ENCODE results near the gene MORN4.
"Not testable (repeated sequence)": the region's sequence is repeated elsewhere in the genome, so short reads cannot be mapped to it uniquely, and the experiment has no call there.

The MORN4 gene

GRCh38 chr10:97632949-97633884 lies at the start of gene MORN4:
TSS of gene MORN4 (minus strand) at chr10:97633500. CDS start at chr10:97619653, 13,847 bp downstream.
- peak; percentile 97 for DNase-seq

- no peak for DNase-seq
Measured at GRCh38 chr10:97682042-97682441, 48.7 kb upstream of the MORN4 start.

- no peak for DNase-seq
Measured at GRCh38 chr10:97679594-97679993, 46.3 kb upstream of the MORN4 start.

- peak; percentile 71 for DNase-seq
Measured at GRCh38 chr10:97676770-97677581, 43.7 kb upstream of the MORN4 start.

- DNase-seq = no peak
Measured at GRCh38 chr10:97675222-97675621, 41.9 kb upstream of the MORN4 start.

- peak; percentile 57 for DNase-seq
Measured at GRCh38 chr10:97673736-97674525, 40.6 kb upstream of the MORN4 start.

GRCh38 chr10:97669571-97669970 lies 36.3 kb upstream of the MORN4 start:
- DNase-seq = no peak

- DNase-seq = no peak
Measured at GRCh38 chr10:97667463-97667862, 34.2 kb upstream of the MORN4 start.

- no peak for DNase-seq
Measured at GRCh38 chr10:97666992-97667391, 33.7 kb upstream of the MORN4 start.

GRCh38 chr10:97664282-97664850 lies 31.1 kb upstream of the MORN4 start:
- DNase-seq = peak; percentile 95

- DNase-seq = peak; percentile 53
Measured at GRCh38 chr10:97659589-97659988, 26.3 kb upstream of the MORN4 start.

- DNase-seq = no peak
Measured at GRCh38 chr10:97656777-97657176, 23.5 kb upstream of the MORN4 start.

GRCh38 chr10:97651773-97652172 lies 18.5 kb upstream of the MORN4 start:
- no peak for DNase-seq

GRCh38 chr10:97650726-97651125 lies 17.4 kb upstream of the MORN4 start:
- no peak for DNase-seq

GRCh38 chr10:97649405-97649750 lies 16.1 kb upstream of the MORN4 start:
- not testable (repeated sequence) for DNase-seq

- peak; percentile 87 for DNase-seq
Measured at GRCh38 chr10:97648562-97649404, 15.5 kb upstream of the MORN4 start.

GRCh38 chr10:97647556-97647955 lies 14.3 kb upstream of the MORN4 start:
- peak; percentile 47 for DNase-seq

- DNase-seq = no peak
Measured at GRCh38 chr10:97644936-97645335, 11.6 kb upstream of the MORN4 start.

- no peak for DNase-seq
Measured at GRCh38 chr10:97643441-97643985, 10.2 kb upstream of the MORN4 start.

GRCh38 chr10:97642471-97643159 lies 9.3 kb upstream of the MORN4 start:
- not testable (repeated sequence) for DNase-seq
